Ishikawa (cell line): ENCODE data around the gene GTF3C5.

Source experiments
- CEBPB ChIP-seq: IDR thresholded peaks from 2 replicates; pipeline ENCODE4 v1.6.1; 2012
- CREB1 ChIP-seq: IDR thresholded peaks from 2 replicates; pipeline ENCODE4 v1.6.1; 2012; ENCODE audit warnings: low read depth
- EGR1 ChIP-seq: IDR thresholded peaks from 2 replicates; pipeline ENCODE4 v1.6.1; 2012
- EP300 ChIP-seq: IDR thresholded peaks from 2 replicates; pipeline ENCODE4 v1.6.1; 2012; ENCODE audit warnings: borderline replicate concordance
- FOXM1 ChIP-seq: IDR thresholded peaks from 2 replicates; pipeline ENCODE4 v1.6.1; 2012; ENCODE audit warnings: low read depth, borderline replicate concordance
- MAX ChIP-seq: IDR thresholded peaks from 2 replicates; pipeline ENCODE4 v1.6.1; 2012
- NFIC ChIP-seq: IDR thresholded peaks from 2 replicates; pipeline ENCODE4 v1.6.1; 2012
- RAD21 ChIP-seq: IDR thresholded peaks from 2 replicates; pipeline ENCODE4 v1.6.1; 2012; ENCODE audit warnings: low read depth
- REST ChIP-seq: IDR thresholded peaks from 2 replicates; pipeline ENCODE4 v1.6.1; 2012; ENCODE audit warnings: low read depth, mild to moderate bottlenecking
- TAF1 ChIP-seq: IDR thresholded peaks from 2 replicates; pipeline ENCODE4 v1.6.1; 2012; ENCODE audit warnings: low read depth, mild to moderate bottlenecking
- TCF12 ChIP-seq: IDR thresholded peaks from 2 replicates; pipeline ENCODE4 v1.6.1; 2012; ENCODE audit warnings: low read depth
- TEAD4 ChIP-seq: IDR thresholded peaks from 2 replicates; pipeline ENCODE4 v1.6.1; 2012
- USF1 ChIP-seq: IDR thresholded peaks from 2 replicates; pipeline ENCODE4 v1.6.1; 2012
- YY1 ChIP-seq: IDR thresholded peaks from 2 replicates; pipeline ENCODE4 v1.6.1; 2012; ENCODE audit warnings: low read depth
- ZBTB7A ChIP-seq: IDR thresholded peaks from 2 replicates; pipeline ENCODE4 v1.6.1; 2012; ENCODE audit warnings: low read depth

Gene GTF3C5

GRCh38 chr9:132986114-132986513, 44.7 kb upstream of the GTF3C5 start:
- TF ChIP-seq TAF1 (no peak), FOXM1 (no peak), TCF12 (no peak), YY1 (no peak), EGR1 (no peak), CREB1 (no peak), EP300 (no peak), ZBTB7A (no peak), RAD21 (no peak)

- TF ChIP-seq TCF12 (no peak), EGR1 (no peak), CEBPB (no peak), ZBTB7A (no peak), TAF1 (no peak), YY1 (no peak), REST (no peak), CREB1 (no peak), NFIC (no peak), EP300 (no peak), TEAD4 (no peak), MAX (no peak), FOXM1 (no peak), RAD21 (no peak), USF1 (no peak)
Observed at GRCh38 chr9:132986640-132987620, 43.9 kb upstream of the GTF3C5 start.

- no peak for TF ChIP-seq MAX
Observed at GRCh38 chr9:132988244-132989013, 42.4 kb upstream of the GTF3C5 start.

- no peak for TF ChIP-seq TCF12
- TF ChIP-seq NFIC, result no peak
- TF ChIP-seq TEAD4, result no peak
Observed at GRCh38 chr9:132989014-132989310, 41.8 kb upstream of the GTF3C5 start.

GRCh38 chr9:132989414-132989996, 41.3 kb upstream of the GTF3C5 start:
- TF ChIP-seq FOXM1 (no peak), CREB1 (no peak), ZBTB7A (no peak), EGR1 (no peak), EP300 (no peak), REST (no peak), MAX (no peak), RAD21 (no peak), TAF1 (no peak), CEBPB (no peak), TCF12 (no peak), USF1 (no peak), NFIC (no peak)
